ENCODE results near the gene TCF12.

Gene TCF12

GRCh38 chr15:57237301-57237642 is 318.8 kb downstream of the TCF12 start:
- no peak overlapping the region for H3K9ac ChIP-seq (ENCODE audit: low read depth, low read length, poor library complexity, severe bottlenecking)
- no peak overlapping the region for H3K4me2 ChIP-seq (ENCODE audit: low read depth, low read length, poor library complexity, severe bottlenecking)
- H3K36me3 ChIP-seq (ENCODE audit: insufficient read depth, low read length): peaks cover 57% of the 10 kb centered on the region; the same call in 1 of the 2 replicates
- no peaks in the 10 kb centered on the region for H3K9me2 ChIP-seq (replicated peaks; ENCODE audit: low read depth, low read length)
- no peaks in the 10 kb centered on the region for H4K20me1 ChIP-seq (ENCODE audit: insufficient read depth, low read length, poor library complexity, severe bottlenecking)
- no peak overlapping the region for H2AFZ ChIP-seq (ENCODE audit: low read length)
- H3K4me3 ChIP-seq (ENCODE audit: low read length, poor library complexity, severe bottlenecking): no peak overlapping the region
- H3K9me3 ChIP-seq (ENCODE audit: insufficient read depth, low read depth, low read length): no peaks in the 10 kb centered on the region
- TF ChIP-seq CTCF (conservative IDR thresholded peaks at IDR 0.05; ENCODE audit: low read length) (no peak), EZH2phosphoT487 (IDR thresholded peaks at IDR 0.05; ENCODE audit: borderline replicate concordance) (no peak)
- no peaks in the 10 kb centered on the region for H3K27me3 ChIP-seq (ENCODE audit: insufficient read depth, low read length, poor library complexity, severe bottlenecking)
- H3K4me1 ChIP-seq (ENCODE audit: insufficient read depth, low read length, poor library complexity, severe bottlenecking): no peaks in the 10 kb centered on the region
- no peaks in the 10 kb centered on the region for H3F3A ChIP-seq (ENCODE audit: low read depth)
- H3K79me2 ChIP-seq (ENCODE audit: insufficient read depth, low read length): no peaks in the 10 kb centered on the region

GRCh38 chr15:57237676-57238075 is 319.2 kb downstream of the TCF12 start:
- H3K9me3 ChIP-seq (ENCODE audit: insufficient read depth, low read depth, low read length): no peaks in the 10 kb centered on the region
- H3K4me2 ChIP-seq (ENCODE audit: low read depth, low read length, poor library complexity, severe bottlenecking): no peak overlapping the region
- no peak overlapping the region for H3K9ac ChIP-seq (ENCODE audit: low read depth, low read length, poor library complexity, severe bottlenecking)
- H3K79me2 ChIP-seq (ENCODE audit: insufficient read depth, low read length): no peaks in the 10 kb centered on the region
- H2AFZ ChIP-seq (ENCODE audit: low read length): no peak overlapping the region
- peaks cover 53% of the 10 kb centered on the region; the same call in 1 of the 2 replicates for H3K36me3 ChIP-seq (ENCODE audit: insufficient read depth, low read length)
- TF ChIP-seq CTCF (conservative IDR thresholded peaks at IDR 0.05; ENCODE audit: low read length) (no peak), EZH2phosphoT487 (IDR thresholded peaks at IDR 0.05; ENCODE audit: borderline replicate concordance) (no peak)
- no peaks in the 10 kb centered on the region for H4K20me1 ChIP-seq (ENCODE audit: insufficient read depth, low read length, poor library complexity, severe bottlenecking)
- no peaks in the 10 kb centered on the region for H3K9me2 ChIP-seq (replicated peaks; ENCODE audit: low read depth, low read length)
- no peak overlapping the region for H3K4me3 ChIP-seq (ENCODE audit: low read length, poor library complexity, severe bottlenecking)
- no peaks in the 10 kb centered on the region for H3K27me3 ChIP-seq (ENCODE audit: insufficient read depth, low read length, poor library complexity, severe bottlenecking)
- H3K4me1 ChIP-seq (ENCODE audit: insufficient read depth, low read length, poor library complexity, severe bottlenecking): no peaks in the 10 kb centered on the region
- H3F3A ChIP-seq (ENCODE audit: low read depth): no peaks in the 10 kb centered on the region

- no peak overlapping the region for H3K4me2 ChIP-seq (ENCODE audit: low read depth, low read length, poor library complexity, severe bottlenecking)
- no peak overlapping the region for H2AFZ ChIP-seq (ENCODE audit: low read length)
- H3K4me3 ChIP-seq (ENCODE audit: low read length, poor library complexity, severe bottlenecking): no peak overlapping the region
- H3K36me3 ChIP-seq (ENCODE audit: insufficient read depth, low read length): peaks cover 42% of the 10 kb centered on the region; the same call in 1 of the 2 replicates
- TF ChIP-seq EZH2phosphoT487 (IDR thresholded peaks at IDR 0.05; ENCODE audit: borderline replicate concordance): no peak
- no peak for TF ChIP-seq CTCF (conservative IDR thresholded peaks at IDR 0.05; ENCODE audit: low read length)
- H3K9ac ChIP-seq (ENCODE audit: low read depth, low read length, poor library complexity, severe bottlenecking): no peak overlapping the region
- H3K4me1 ChIP-seq (ENCODE audit: insufficient read depth, low read length, poor library complexity, severe bottlenecking): no peaks in the 10 kb centered on the region
- H3K9me2 ChIP-seq (replicated peaks; ENCODE audit: low read depth, low read length): no peaks in the 10 kb centered on the region
- H4K20me1 ChIP-seq (ENCODE audit: insufficient read depth, low read length, poor library complexity, severe bottlenecking): no peaks in the 10 kb centered on the region
- H3K9me3 ChIP-seq (ENCODE audit: insufficient read depth, low read depth, low read length): no peaks in the 10 kb centered on the region
- H3K27me3 ChIP-seq (ENCODE audit: insufficient read depth, low read length, poor library complexity, severe bottlenecking): no peaks in the 10 kb centered on the region
- no peaks in the 10 kb centered on the region for H3K79me2 ChIP-seq (ENCODE audit: insufficient read depth, low read length)
- H3F3A ChIP-seq (ENCODE audit: low read depth): no peaks in the 10 kb centered on the region
Observed at GRCh38 chr15:57245130-57245529, 326.7 kb downstream of the TCF12 start.
